ENCODE data around the gene INPP4B.
A peak's percentile ranks its signal among the peaks of the same experiment; 100 is the strongest.

The INPP4B gene

DNA sequence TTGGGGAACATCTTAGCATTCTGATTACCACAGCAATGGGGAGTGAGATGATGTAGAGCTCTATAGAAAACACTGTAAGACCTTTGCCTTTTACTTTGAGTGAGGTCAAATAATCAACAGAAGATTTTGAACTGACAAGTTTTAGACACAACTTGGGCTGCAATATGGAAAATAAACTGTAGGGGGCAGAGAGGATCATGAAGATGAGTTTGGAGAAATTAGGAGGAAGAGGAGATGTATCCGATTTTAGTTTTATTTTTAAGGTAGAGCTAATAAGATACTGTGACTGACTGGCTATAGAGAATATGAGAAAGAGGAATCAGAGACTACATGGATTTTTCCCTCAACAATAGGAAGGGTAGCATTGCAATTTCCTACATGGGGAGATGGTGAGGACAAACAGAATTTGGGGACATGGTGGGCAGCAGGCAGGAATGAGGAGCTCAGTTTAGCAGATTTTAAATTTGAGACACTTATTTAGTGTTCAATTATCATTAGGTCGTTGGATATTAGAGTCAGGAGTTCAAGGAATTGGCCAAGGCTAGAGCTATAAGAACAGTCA is 563.1 kb downstream of the INPP4B start:
- ChIA-PET CTCF (interaction anchor here (0.6 to 2.7 kb wide), 15 partner anchors 9 to 442 kb away, joined by 3 to 12 read pairs (median 4); no protein-coding TSS in a partner anchor), POLR2A (no interaction called here)
- DNase-seq (ENCODE audit: low read depth, low spot score), result no peak

DNA sequence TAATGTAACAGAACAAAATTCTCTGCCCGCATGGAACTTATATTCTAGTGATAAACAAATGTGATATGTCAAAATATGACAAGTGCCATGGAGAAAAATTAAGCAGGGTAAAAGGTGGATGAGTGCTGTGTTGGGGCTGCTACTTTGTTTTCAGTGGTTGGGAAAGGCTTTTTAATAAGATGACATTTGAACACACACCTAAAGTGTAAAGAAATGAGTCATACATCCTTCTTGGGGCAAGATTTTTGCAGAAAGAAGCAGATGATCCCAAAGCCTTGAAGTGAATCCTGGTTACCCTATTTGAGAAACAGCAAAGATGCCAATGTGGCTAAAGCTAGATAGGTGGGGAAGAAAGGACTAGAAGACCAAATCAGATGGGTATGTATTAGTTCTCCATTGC is 564.1 kb downstream of the INPP4B start:
- no peak overlapping the region for H3K4me3 ChIP-seq (ENCODE audit: low read depth, low read length)
- CTCF ChIA-PET, result interaction anchor here (1.2 to 2.7 kb wide), 5 partner anchors 9 to 53 kb away, joined by 4 to 12 read pairs (median 7); no protein-coding TSS in a partner anchor
- TF ChIP-seq, protein P1, sequence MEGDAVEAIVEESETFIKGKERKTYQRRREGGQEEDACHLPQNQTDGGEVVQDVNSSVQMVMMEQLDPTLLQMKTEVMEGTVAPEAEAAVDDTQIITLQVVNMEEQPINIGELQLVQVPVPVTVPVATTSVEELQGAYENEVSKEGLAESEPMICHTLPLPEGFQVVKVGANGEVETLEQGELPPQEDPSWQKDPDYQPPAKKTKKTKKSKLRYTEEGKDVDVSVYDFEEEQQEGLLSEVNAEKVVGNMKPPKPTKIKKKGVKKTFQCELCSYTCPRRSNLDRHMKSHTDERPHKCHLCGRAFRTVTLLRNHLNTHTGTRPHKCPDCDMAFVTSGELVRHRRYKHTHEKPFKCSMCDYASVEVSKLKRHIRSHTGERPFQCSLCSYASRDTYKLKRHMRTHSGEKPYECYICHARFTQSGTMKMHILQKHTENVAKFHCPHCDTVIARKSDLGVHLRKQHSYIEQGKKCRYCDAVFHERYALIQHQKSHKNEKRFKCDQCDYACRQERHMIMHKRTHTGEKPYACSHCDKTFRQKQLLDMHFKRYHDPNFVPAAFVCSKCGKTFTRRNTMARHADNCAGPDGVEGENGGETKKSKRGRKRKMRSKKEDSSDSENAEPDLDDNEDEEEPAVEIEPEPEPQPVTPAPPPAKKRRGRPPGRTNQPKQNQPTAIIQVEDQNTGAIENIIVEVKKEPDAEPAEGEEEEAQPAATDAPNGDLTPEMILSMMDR (IDR thresholded peaks at IDR 0.05; ENCODE audit: insufficient read depth, low read length, missing control alignments), result no peak
- POLR2A ChIA-PET, result no interaction called here
- no peak for DNase-seq (ENCODE audit: low read depth, low spot score)

More for the DNA sequence above, 563.1 kb downstream of the INPP4B start:
- no peak overlapping the region for H3K4me3 ChIP-seq (ENCODE audit: low read depth, low read length)
- TF ChIP-seq, protein P1 (IDR thresholded peaks at IDR 0.05; ENCODE audit: insufficient read depth, low read length, missing control alignments), result peak; percentile 25

- H3K4me3 ChIP-seq (ENCODE audit: low read depth, low read length), result no peak overlapping the region
- ChIA-PET POLR2A (no interaction called here), CTCF (interaction anchor here (1.7 kb wide), 1 partner anchor 8 kb away, joined by 5 read pairs; no protein-coding TSS in a partner anchor)
- no peak for DNase-seq (ENCODE audit: low read depth, low spot score)
- TF ChIP-seq, protein P1 (IDR thresholded peaks at IDR 0.05; ENCODE audit: insufficient read depth, low read length, missing control alignments), result no peak
Measured at GRCh38 chr4:142278663-142279062, 567.4 kb downstream of the INPP4B start.

GRCh38 chr4:142278171-142278570 is 567.9 kb downstream of the INPP4B start:
- H3K4me3 ChIP-seq (ENCODE audit: low read depth, low read length), result no peak overlapping the region
- POLR2A ChIA-PET, result no interaction called here
- CTCF ChIA-PET, result no interaction called here
- TF ChIP-seq, protein P1 (IDR thresholded peaks at IDR 0.05; ENCODE audit: insufficient read depth, low read length, missing control alignments), result no peak
- DNase-seq (ENCODE audit: low read depth, low spot score), result no peak

GRCh38 chr4:142274137-142274536 is 572.0 kb downstream of the INPP4B start:
- POLR2A ChIA-PET, result no interaction called here

GRCh38 chr4:142272452-142272851 is 573.6 kb downstream of the INPP4B start:
- ChIA-PET POLR2A (no interaction called here), CTCF (interaction anchor here (3.9 kb wide), 1 partner anchor 10 kb away, joined by 11 read pairs; no protein-coding TSS in a partner anchor)
- no peak for DNase-seq (ENCODE audit: low read depth, low spot score)
- no peak overlapping the region for H3K4me3 ChIP-seq (ENCODE audit: low read depth, low read length)
- TF ChIP-seq, protein P1 (IDR thresholded peaks at IDR 0.05; ENCODE audit: insufficient read depth, low read length, missing control alignments), result no peak

More at GRCh38 chr4:142274137-142274536, 572.0 kb downstream of the INPP4B start:
- CTCF ChIA-PET, result interaction anchor here (1.2 to 3.9 kb wide), 2 partner anchors 9 to 146 kb away, joined by 3 to 11 read pairs; no protein-coding TSS in a partner anchor
- no peak overlapping the region for H3K4me3 ChIP-seq (ENCODE audit: low read depth, low read length)
- TF ChIP-seq, protein P1 (IDR thresholded peaks at IDR 0.05; ENCODE audit: insufficient read depth, low read length, missing control alignments), result no peak
- DNase-seq (ENCODE audit: low read depth, low spot score), result no peak

Measured in AG04449 (cell line).